HG02610 (cell line): ENCODE measurements around the gene POU2F2.
"Not testable (repeated sequence)": the region's sequence is repeated elsewhere in the genome, so short reads cannot be mapped to it uniquely, and the experiment has no call there.

Source experiments
- ATAC-seq: cut with Tn5 transposase; IDR thresholded peaks from one replicate; pipeline ENCODE4 v1.9.1; 2021; ENCODE audit warnings: mild to moderate bottlenecking, moderate library complexity; ENCODE audit not compliant: unreplicated experiment

POU2F2 gene

GRCh38 chr19:42108527-42109389, 23.5 kb downstream of the POU2F2 start:
- peak; percentile 59 for ATAC-seq

GRCh38 chr19:42105368-42105767, 26.9 kb downstream of the POU2F2 start:
- ATAC-seq: no peak

- ATAC-seq: no peak
Observed at GRCh38 chr19:42102877-42103276, 29.4 kb downstream of the POU2F2 start.

GRCh38 chr19:42100241-42100640, 32.0 kb downstream of the POU2F2 start:
- ATAC-seq: not testable (repeated sequence)

GRCh38 chr19:42099336-42099925, 32.8 kb downstream of the POU2F2 start:
- ATAC-seq: no peak

- ATAC-seq: no peak
Observed at GRCh38 chr19:42098781-42099180, 33.5 kb downstream of the POU2F2 start.

- no peak for ATAC-seq
Observed at GRCh38 chr19:42097461-42097860, 34.8 kb downstream of the POU2F2 start.

GRCh38 chr19:42096255-42096837, 35.9 kb downstream of the POU2F2 start:
- ATAC-seq: no peak

- no peak for ATAC-seq
Observed at GRCh38 chr19:42095814-42096230, 36.4 kb downstream of the POU2F2 start.

- ATAC-seq: no peak
Observed at GRCh38 chr19:42095142-42095813, 37.0 kb downstream of the POU2F2 start.

- ATAC-seq: no peak
Observed at GRCh38 chr19:42093926-42094325, 38.3 kb downstream of the POU2F2 start.

- no peak for ATAC-seq
Observed at GRCh38 chr19:42093505-42093904, 38.7 kb downstream of the POU2F2 start.

GRCh38 chr19:42092350-42092749, 39.9 kb downstream of the POU2F2 start:
- ATAC-seq: no peak

- ATAC-seq: no peak
Observed at GRCh38 chr19:42091742-42092141, 40.5 kb downstream of the POU2F2 start.

- no peak for ATAC-seq
Observed at GRCh38 chr19:42091300-42091699, 40.9 kb downstream of the POU2F2 start.

GRCh38 chr19:42090672-42091071, 41.6 kb downstream of the POU2F2 start:
- ATAC-seq: no peak

- ATAC-seq: no peak
Observed at GRCh38 chr19:42089772-42090171, 42.5 kb downstream of the POU2F2 start.

GRCh38 chr19:42089191-42089750, 43.0 kb downstream of the POU2F2 start:
- no peak for ATAC-seq

GRCh38 chr19:42088471-42089190, 43.6 kb downstream of the POU2F2 start:
- no peak for ATAC-seq

GRCh38 chr19:42086770-42087550, 45.3 kb downstream of the POU2F2 start:
- no peak for ATAC-seq
